ENCODE data around the gene SORD. TPM values are rescaled to one million over a fixed set of nuclear protein-coding genes. Genes with fewer than 3 reads are reported as not detected.

Gene SORD
- total RNA-seq, 1 donor from 2014 or later = 300 TPM

DNA sequence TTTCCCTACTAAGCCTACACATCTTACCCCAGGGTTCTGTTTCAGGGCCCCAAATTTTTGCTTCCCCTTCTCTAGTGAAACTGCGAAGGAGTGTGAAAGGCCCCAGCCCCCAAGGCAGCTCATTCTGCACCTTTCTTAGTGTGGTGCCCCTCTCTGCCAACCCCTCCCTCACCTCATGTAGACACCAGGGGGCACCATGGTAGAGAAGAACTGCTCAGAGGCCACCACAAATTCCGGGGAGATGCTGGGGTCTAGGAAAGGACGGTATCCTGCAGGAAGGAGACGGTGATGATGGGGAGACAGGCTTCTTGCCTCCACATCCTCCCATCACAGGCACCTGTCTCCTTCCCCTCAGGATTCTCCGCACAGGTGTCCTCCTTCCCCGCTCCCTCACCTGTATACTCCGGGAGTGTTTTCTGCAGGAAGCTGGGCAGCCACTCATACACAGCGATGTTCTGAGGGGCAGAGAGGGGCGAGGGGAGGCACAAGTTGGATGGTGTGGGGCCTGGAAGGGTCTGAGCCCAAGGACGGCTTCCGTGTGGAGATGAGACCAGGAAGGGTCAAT is 87.3 kb downstream of the SORD start:
- Mint-ChIP-seq H3K4me1 (ENCODE audit: low read depth) (peaks cover 14% of the 10 kb centered on the region), H3K27ac (no peak overlapping the region), H3K27me3 (peaks cover 74% of the 10 kb centered on the region), H3K36me3 (ENCODE audit: insufficient read depth) (no peaks in the 10 kb centered on the region), H3K4me3 (ENCODE audit: low read depth) (no peak overlapping the region), H3K9me3 (ENCODE audit: low read depth) (no peaks in the 10 kb centered on the region)
- TF ChIP-seq, protein P1, sequence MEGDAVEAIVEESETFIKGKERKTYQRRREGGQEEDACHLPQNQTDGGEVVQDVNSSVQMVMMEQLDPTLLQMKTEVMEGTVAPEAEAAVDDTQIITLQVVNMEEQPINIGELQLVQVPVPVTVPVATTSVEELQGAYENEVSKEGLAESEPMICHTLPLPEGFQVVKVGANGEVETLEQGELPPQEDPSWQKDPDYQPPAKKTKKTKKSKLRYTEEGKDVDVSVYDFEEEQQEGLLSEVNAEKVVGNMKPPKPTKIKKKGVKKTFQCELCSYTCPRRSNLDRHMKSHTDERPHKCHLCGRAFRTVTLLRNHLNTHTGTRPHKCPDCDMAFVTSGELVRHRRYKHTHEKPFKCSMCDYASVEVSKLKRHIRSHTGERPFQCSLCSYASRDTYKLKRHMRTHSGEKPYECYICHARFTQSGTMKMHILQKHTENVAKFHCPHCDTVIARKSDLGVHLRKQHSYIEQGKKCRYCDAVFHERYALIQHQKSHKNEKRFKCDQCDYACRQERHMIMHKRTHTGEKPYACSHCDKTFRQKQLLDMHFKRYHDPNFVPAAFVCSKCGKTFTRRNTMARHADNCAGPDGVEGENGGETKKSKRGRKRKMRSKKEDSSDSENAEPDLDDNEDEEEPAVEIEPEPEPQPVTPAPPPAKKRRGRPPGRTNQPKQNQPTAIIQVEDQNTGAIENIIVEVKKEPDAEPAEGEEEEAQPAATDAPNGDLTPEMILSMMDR (IDR thresholded peaks at IDR 0.05; ENCODE audit: unreplicated experiment) = no peak
- no peak for DNase-seq (ENCODE audit: low spot score, unreplicated experiment)

DNA sequence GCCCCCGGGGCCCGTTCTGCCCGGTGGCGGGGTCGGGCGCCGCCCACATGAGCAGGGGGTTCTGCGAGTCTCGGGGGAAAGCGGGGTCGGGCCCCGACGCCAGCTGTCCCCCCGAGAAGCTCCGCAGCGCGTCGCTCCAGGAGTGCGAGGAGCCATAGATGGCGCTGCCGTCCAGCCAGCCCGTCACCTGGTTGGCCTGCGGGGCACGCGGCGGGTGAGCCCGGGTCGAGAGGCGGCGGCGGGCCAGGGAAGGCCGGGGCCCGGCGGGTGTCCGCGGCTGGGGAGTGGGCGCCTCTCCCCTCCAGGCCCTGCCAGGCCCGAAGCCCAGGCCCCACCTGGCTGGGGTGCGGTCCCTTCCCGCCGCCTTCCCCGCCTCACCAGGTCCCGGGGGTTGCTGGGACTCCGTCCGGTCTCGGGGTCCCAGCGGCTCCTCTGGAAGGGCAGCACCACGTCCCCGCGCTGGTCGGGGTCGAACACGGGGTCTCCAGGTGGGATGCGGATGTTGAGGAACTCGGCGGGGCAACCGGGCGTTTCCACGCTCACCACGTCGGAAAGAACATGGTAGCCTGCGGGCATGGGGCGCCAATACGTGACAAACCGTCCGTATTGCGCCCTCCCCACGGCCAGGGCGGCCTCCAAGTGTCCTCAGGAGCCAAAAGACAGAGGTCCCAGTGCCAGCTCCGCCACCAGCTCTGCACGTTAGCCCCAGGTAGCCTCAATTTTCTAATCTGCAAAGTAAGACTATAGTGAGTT is 88.6 kb downstream of the SORD start:
- DNase-seq (ENCODE audit: low spot score, unreplicated experiment) = no peak
- no peak overlapping the region for H3K27ac Mint-ChIP-seq

DNA sequence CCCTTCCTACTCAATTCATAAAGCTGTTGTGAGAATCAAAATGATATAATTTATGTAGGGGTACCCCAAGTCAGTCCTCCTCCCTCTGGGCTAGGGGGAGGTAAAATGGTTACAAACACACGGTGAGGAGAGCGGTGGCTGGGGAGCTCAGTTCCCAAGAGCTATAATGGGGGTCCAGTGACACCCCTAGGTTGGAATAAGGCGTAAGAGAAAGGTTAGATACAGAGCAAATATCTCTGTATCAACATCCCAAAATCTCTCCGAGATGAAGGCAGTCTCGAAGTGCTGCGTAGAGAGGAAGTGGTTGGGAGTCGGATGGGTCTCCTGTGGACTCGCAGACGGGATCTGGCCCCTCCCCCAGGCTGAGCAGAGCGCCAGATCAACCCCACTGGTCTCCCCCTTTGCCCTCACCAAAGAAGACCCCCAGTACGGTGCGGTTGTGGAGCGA is 89.2 kb downstream of the SORD start:
- Mint-ChIP-seq H3K4me1 (ENCODE audit: low read depth) (peaks cover 14% of the 10 kb centered on the region), H3K27ac (no peak overlapping the region), H3K27me3 (peaks cover 71% of the 10 kb centered on the region), H3K9me3 (ENCODE audit: low read depth) (no peaks in the 10 kb centered on the region), H3K36me3 (ENCODE audit: insufficient read depth) (no peaks in the 10 kb centered on the region), H3K4me3 (ENCODE audit: low read depth) (peak overlapping the region; percentile 26)
- DNase-seq (ENCODE audit: low spot score, unreplicated experiment) = no peak
- TF ChIP-seq, protein P1 (IDR thresholded peaks at IDR 0.05; ENCODE audit: unreplicated experiment) = no peak

More for the DNA sequence above, 88.6 kb downstream of the SORD start:
- peaks cover 73% of the 10 kb centered on the region for H3K27me3 Mint-ChIP-seq
- TF ChIP-seq, protein P1 (IDR thresholded peaks at IDR 0.05; ENCODE audit: unreplicated experiment) = no peak
- H3K9me3 Mint-ChIP-seq (ENCODE audit: low read depth) = no peaks in the 10 kb centered on the region
- peaks cover 14% of the 10 kb centered on the region for H3K4me1 Mint-ChIP-seq (ENCODE audit: low read depth)
- H3K4me3 Mint-ChIP-seq (ENCODE audit: low read depth) = no peak overlapping the region
- no peaks in the 10 kb centered on the region for H3K36me3 Mint-ChIP-seq (ENCODE audit: insufficient read depth)

DNA sequence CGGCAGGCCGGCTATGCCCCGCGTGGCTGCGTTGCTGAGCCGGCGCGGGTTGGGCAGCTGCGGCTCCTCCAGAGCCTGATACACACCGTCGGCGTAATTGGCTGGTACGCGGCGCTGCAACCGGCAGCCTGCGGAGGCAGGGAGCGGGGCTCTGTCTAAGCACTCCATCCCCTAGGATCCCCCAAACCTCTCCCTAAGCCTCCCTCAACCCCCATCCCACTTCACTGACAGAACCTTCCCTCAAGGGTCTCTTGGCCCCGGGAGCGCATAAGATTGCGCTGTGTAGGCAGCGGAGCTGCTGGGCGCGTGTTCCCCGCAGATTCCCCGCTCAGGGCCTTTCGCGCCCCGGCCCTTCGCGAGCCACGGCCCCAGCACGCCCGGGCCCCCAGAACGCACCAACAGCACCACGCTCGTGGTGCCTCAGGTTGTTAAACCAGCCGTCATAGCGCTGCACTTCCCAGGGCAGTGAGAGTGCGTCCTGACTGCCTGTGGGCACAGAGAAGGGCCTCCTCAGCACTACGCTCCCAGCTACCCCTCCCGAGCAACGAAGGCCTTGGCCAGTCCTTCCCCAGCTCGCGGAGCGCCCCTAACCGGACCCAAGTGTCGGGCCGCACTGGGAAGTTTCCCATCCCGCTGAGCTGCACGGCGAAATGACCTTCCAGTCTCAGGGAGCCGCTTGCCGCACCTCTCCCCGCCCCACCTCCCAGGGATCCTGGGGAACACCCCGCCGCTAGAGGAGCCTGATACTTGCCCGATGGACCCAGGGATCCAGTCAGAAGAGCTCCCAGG is 89.8 kb downstream of the SORD start:
- Mint-ChIP-seq H3K27ac (no peak overlapping the region), H3K27me3 (peaks cover 74% of the 10 kb centered on the region), H3K9me3 (ENCODE audit: low read depth) (no peaks in the 10 kb centered on the region), H3K4me3 (ENCODE audit: low read depth) (peak overlapping the region; percentile 29), H3K36me3 (ENCODE audit: insufficient read depth) (no peaks in the 10 kb centered on the region), H3K4me1 (ENCODE audit: low read depth) (peaks cover 14% of the 10 kb centered on the region)
- TF ChIP-seq, protein P1 (IDR thresholded peaks at IDR 0.05; ENCODE audit: unreplicated experiment) = no peak
- DNase-seq (ENCODE audit: low spot score, unreplicated experiment) = no peak

DNA sequence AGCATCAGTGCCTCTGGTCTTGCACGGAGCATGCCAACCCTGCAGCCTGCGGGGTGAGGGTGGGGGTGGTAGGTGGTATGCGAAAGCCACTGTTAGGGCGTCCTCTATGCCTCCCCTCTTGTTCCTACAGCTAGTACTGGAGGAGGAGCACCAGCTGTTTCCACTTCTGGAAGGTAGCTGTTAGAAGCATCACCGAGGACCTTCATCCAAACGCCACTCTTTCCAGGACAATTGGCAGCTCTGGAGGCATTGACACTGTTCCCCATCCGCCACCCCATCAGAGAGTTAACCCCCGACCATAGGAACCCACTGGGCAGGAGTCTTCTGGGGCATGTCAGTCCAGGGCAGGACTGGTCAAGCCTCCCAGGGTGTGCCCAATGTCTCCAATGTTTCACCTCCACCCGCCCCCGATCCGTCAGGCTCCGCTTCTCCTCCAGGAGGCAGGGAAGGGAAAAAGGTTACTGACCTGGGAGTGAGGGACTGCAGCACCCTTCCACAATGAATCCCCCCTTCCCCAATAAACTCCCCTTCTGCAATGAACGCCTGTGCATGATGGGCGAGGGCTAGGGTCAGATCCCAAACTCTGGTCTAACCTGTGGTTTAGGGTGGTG is 90.5 kb downstream of the SORD start:
- Mint-ChIP-seq H3K36me3 (ENCODE audit: insufficient read depth) (no peaks in the 10 kb centered on the region), H3K9me3 (ENCODE audit: low read depth) (no peaks in the 10 kb centered on the region), H3K4me1 (ENCODE audit: low read depth) (peaks cover 16% of the 10 kb centered on the region), H3K27ac (no peak overlapping the region), H3K27me3 (peaks cover 80% of the 10 kb centered on the region), H3K4me3 (ENCODE audit: low read depth) (peak overlapping the region; percentile 29)
- TF ChIP-seq, protein P1 (IDR thresholded peaks at IDR 0.05; ENCODE audit: unreplicated experiment) = no peak
- DNase-seq (ENCODE audit: low spot score, unreplicated experiment) = no peak
